Activated CD8-positive, alpha-beta T cell treated with anti-CD3 and anti-CD28 coated beads for 36 hours (primary cell): ENCODE data around the gene SCFD2. TPM values are rescaled to one million over a fixed set of nuclear protein-coding genes. Genes with fewer than 3 reads are reported as not detected.

Source experiments
- ATAC-seq: fragments of 200-7000 bp; cut with Tn5 transposase; one replicate; pipeline ENCODE4 v1.10.0; 2021; ENCODE audit warnings: mild to moderate bottlenecking, moderate library complexity
- CTCF ChIA-PET: fragments of 350-600 bp; sonication (Branson Sonifier 250); formaldehyde crosslinking; loops from one replicate; lab custom pipeline; 2021; ENCODE audit warnings: antibody characterized with exemption; lab: Charles Lee
- POLR2A ChIA-PET: fragments of 350-600 bp; sonication (Branson Sonifier 250); formaldehyde crosslinking; loops from one replicate; lab custom pipeline; 2021; ENCODE audit warnings: antibody characterized with exemption; lab: Charles Lee
- DNase-seq: peaks from one replicate; pipeline ENCODE4 v3.0.0-alpha.2; 2020
- H3K27ac Mint-ChIP-seq: one replicate; pipeline ENCODE4 v1.8.0; 2021; ENCODE audit warnings: mild to moderate bottlenecking, mixed read lengths
- H3K27me3 Mint-ChIP-seq: one replicate; pipeline ENCODE4 v1.8.0; 2021; ENCODE audit warnings: mixed read lengths
- H3K36me3 Mint-ChIP-seq: one replicate; pipeline ENCODE4 v1.8.0; 2021; ENCODE audit warnings: low read depth, mixed read lengths
- H3K4me1 Mint-ChIP-seq: one replicate; pipeline ENCODE4 v1.8.0; 2021; ENCODE audit warnings: low read depth, mixed read lengths
- H3K4me3 Mint-ChIP-seq: one replicate; pipeline ENCODE4 v1.8.0; 2021; ENCODE audit warnings: mild to moderate bottlenecking, moderate library complexity, mixed read lengths
- H3K9me3 Mint-ChIP-seq: one replicate; pipeline ENCODE4 v1.8.0; 2021; ENCODE audit warnings: mixed read lengths
- intact Hi-C: fragments of 100-400 bp; cut with micrococcal nuclease; formaldehyde crosslinking; loops from one replicate; pipeline ENCODE4 v1.10.0; 2022
- total RNA-seq, 2 experiments: library from RNA; stranded (reverse); gene quantifications; one replicate each; pipeline ENCODE4 v1.2.3, GENCODE V29; 2021
- TF ChIP-seq, protein P1 (sequence below): fragments of 200-600 bp; IDR thresholded peaks from one replicate; pipeline ENCODE4 v1.8.0; 2022; ENCODE audit warnings: antibody characterized with exemption, mild to moderate bottlenecking

SCFD2 gene
- total RNA-seq, 2 experiments from 2014 or later, result 21.4 to 22.1 TPM

DNA sequence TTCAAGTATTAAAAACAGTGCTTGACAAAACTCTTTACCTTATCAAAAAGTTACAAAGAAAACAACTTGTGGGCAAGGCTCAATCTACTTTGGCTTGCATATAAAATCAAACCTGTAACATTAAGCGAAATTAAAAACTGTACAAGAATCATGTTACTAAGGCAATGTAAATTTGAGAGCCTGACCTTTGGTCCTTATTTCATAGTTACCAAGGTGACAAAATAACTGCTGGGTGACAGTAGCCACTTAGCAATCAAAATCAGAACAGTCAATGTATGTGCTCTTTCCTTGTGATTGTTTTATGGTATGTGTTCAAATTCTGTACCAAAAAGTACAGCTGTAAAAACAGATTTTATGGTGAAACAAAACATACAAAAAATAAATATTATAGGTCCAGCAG, 299.7 kb downstream of the SCFD2 start:
- H3K36me3 Mint-ChIP-seq, result peaks cover 20% of the 10 kb centered on the region
- TF ChIP-seq, protein P1, sequence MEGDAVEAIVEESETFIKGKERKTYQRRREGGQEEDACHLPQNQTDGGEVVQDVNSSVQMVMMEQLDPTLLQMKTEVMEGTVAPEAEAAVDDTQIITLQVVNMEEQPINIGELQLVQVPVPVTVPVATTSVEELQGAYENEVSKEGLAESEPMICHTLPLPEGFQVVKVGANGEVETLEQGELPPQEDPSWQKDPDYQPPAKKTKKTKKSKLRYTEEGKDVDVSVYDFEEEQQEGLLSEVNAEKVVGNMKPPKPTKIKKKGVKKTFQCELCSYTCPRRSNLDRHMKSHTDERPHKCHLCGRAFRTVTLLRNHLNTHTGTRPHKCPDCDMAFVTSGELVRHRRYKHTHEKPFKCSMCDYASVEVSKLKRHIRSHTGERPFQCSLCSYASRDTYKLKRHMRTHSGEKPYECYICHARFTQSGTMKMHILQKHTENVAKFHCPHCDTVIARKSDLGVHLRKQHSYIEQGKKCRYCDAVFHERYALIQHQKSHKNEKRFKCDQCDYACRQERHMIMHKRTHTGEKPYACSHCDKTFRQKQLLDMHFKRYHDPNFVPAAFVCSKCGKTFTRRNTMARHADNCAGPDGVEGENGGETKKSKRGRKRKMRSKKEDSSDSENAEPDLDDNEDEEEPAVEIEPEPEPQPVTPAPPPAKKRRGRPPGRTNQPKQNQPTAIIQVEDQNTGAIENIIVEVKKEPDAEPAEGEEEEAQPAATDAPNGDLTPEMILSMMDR, result no peak
- no peak overlapping the region for H3K4me3 Mint-ChIP-seq
- intact Hi-C loops, result no loop called here
- ChIA-PET POLR2A (no interaction called here), CTCF (no interaction called here)
- ATAC-seq (no peak), DNase-seq (no peak)
- no peaks in the 10 kb centered on the region for H3K4me1 Mint-ChIP-seq
- no peaks in the 10 kb centered on the region for H3K27me3 Mint-ChIP-seq
- no peak overlapping the region for H3K27ac Mint-ChIP-seq
- H3K9me3 Mint-ChIP-seq, result peaks cover 24% of the 10 kb centered on the region

DNA sequence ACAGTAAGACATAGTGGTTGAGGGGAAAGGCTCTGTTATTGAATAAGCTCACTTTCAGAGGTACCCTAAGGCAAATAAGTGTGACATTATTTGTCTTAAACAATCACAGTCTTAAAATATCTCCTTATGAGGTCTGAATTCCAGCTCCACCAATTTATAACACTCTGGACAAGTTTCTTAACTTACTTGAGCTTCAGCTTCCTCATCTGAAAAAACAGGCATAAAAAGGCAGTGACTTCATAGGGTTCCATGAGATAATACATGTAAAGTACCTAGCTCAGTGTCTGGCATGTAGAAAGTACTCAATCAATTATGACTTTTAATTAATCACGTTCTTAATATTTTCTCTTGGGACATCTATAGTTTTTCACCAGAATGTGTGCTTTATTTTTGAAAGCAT, 301.3 kb downstream of the SCFD2 start:
- TF ChIP-seq, protein P1, result no peak
- no peaks in the 10 kb centered on the region for H3K27me3 Mint-ChIP-seq
- H3K36me3 Mint-ChIP-seq, result peaks cover 16% of the 10 kb centered on the region
- ATAC-seq (no peak), DNase-seq (no peak)
- H3K9me3 Mint-ChIP-seq, result peaks cover 20% of the 10 kb centered on the region
- H3K4me3 Mint-ChIP-seq, result no peak overlapping the region
- intact Hi-C loops, result no loop called here
- H3K4me1 Mint-ChIP-seq, result no peaks in the 10 kb centered on the region
- H3K27ac Mint-ChIP-seq, result no peak overlapping the region
- ChIA-PET CTCF (no interaction called here), POLR2A (no interaction called here)

DNA sequence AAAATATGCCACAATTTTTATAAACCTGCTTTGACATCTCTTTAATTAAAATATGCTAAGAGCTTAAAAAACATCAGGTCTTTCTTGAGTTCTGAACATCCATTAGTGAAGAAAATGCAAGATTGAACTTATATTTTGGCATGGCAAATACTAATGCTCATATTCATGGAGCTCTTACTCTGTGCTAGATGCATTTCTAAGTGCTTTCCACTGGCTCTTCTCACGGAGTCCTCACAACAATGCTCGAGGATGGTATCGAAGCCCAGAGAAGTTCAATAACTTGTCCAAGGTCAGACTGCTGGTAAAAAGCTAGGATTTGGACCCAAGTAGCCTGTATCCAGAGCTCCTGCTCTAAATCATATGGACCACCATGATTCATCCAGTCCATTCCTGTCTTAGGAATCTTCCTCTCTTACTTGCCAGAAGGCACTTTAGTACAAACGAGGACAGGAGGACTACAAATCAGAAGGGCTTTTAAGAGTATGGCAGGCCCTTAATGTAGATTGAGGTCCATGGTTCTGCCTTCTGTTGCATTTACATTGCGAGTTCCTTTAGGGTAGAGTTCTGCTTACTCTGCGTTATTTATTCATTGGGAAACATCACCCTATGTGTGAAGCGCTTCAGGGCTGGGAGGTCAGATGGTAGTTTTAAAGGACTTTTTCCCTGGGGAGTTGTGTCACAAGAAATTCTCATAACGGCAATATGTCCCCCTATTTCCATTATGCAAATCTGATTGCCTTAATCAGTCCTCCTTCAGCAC, 304.6 kb downstream of the SCFD2 start:
- Mint-ChIP-seq H3K27me3 (no peaks in the 10 kb centered on the region), H3K9me3 (peaks cover 4% of the 10 kb centered on the region), H3K36me3 (peaks cover 7% of the 10 kb centered on the region), H3K27ac (no peak overlapping the region), H3K4me3 (no peak overlapping the region), H3K4me1 (no peaks in the 10 kb centered on the region)
- no peak for DNase-seq
- POLR2A ChIA-PET, result no interaction called here
- ATAC-seq, result no peak
- intact Hi-C loops, result no loop called here
- CTCF ChIA-PET, result no interaction called here
- TF ChIP-seq, protein P1, result no peak

DNA sequence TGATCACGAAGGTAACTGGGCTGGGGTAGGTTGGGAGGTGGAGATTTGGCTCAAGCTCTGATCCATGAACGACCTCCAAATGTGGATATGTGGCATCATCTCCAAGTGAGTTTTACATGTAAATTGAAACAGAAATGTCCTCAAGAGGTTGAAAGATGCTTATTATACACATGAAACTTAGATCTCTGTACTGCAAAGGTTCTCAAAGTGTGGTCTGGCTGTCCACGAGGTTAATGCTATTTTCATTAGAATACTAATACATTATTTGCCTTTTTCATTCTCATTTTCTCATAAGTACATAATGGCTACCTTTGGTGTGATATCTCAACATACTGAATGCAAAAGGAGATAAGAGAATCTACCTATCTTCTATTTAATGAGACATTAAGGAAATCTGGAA, 305.6 kb downstream of the SCFD2 start:
- POLR2A ChIA-PET, result no interaction called here
- H3K27ac Mint-ChIP-seq, result no peak overlapping the region
- DNase-seq (no peak), ATAC-seq (no peak)
- intact Hi-C loops, result no loop called here
- peaks cover 7% of the 10 kb centered on the region for H3K36me3 Mint-ChIP-seq
- CTCF ChIA-PET, result no interaction called here
- H3K4me1 Mint-ChIP-seq, result no peaks in the 10 kb centered on the region
- H3K4me3 Mint-ChIP-seq, result no peak overlapping the region
- no peaks in the 10 kb centered on the region for H3K27me3 Mint-ChIP-seq
- peaks cover 4% of the 10 kb centered on the region for H3K9me3 Mint-ChIP-seq
- TF ChIP-seq, protein P1, result no peak

DNA sequence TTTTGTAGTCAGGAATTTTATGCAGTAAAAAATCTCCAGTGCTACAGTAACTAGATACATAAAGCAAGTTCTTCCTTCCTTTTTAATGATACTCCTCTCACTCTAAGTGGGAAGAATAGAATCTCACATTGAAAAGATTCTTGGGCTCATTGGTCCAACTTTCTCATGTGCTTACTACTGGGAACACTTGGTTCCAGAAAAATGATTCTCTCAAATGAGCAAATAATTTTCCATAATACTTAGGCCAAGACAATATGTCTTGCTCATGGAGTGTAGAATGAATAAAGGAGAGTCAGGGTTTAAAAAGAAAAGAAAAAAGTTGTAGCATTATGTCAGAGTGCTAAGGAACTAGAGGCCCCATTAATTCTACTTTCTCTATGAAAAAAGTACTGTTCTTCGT, 306.0 kb downstream of the SCFD2 start:
- no peaks in the 10 kb centered on the region for H3K4me1 Mint-ChIP-seq
- H3K27ac Mint-ChIP-seq, result no peak overlapping the region
- intact Hi-C loops, result no loop called here
- ATAC-seq, result no peak
- TF ChIP-seq, protein P1, result no peak
- no peaks in the 10 kb centered on the region for H3K27me3 Mint-ChIP-seq
- peaks cover 4% of the 10 kb centered on the region for H3K9me3 Mint-ChIP-seq
- DNase-seq, result no peak
- no peak overlapping the region for H3K4me3 Mint-ChIP-seq
- ChIA-PET CTCF (no interaction called here), POLR2A (no interaction called here)
- H3K36me3 Mint-ChIP-seq, result peaks cover 7% of the 10 kb centered on the region
